HG03342 (cell line): ENCODE results near the gene WNT10A.
"Not testable (repeated sequence)": the region's sequence is repeated elsewhere in the genome, so short reads cannot be mapped to it uniquely, and the experiment has no call there.

Experiments
- ATAC-seq: cut with Tn5 transposase; IDR thresholded peaks from one replicate; pipeline ENCODE4 v1.9.1; 2021; ENCODE audit warnings: mild to moderate bottlenecking, moderate library complexity; ENCODE audit not compliant: unreplicated experiment

WNT10A gene

DNA sequence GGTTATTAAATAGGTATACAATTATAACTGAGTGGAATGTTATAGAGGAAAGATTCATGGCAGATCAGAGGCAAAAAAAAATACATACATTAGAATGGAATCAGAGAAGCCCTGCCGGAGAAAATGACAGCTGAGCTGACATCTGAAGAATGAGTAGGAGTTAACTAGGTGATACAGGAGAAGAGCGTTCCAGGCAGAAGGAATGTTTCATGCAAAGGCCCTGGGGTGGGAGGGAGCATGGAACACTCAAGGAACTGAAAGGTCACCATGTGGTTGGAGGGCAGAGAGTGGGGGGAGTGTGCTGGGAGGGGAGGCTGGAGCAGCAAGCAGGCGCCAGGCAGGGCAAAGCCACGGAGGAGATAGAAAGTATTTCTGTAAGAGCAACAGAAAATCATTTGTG, 47.2 kb downstream of the WNT10A start:
- no peak for ATAC-seq

GRCh38 chr2:218930488-218930887, 49.8 kb downstream of the WNT10A start:
- not testable (repeated sequence) for ATAC-seq

DNA sequence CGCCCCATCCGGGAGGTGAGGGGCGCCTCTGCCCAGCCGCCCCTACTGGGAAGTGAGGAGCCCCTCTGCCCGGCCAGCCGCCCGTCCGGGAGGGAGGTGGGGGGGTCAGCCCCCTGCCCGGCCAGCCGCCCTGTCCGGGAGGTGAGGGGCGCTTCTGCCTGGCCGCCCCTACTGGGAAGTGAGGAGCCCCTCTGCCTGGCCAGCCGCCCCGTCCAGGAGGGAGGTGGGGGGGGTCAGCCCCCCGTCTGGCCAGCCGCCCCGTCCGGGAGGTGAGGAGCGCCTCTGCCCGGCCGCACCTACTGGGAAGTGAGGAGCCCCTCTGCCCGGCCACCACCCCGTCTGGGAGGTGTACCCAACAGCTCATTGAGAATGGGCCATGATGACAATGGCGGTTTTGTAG, 51.1 kb downstream of the WNT10A start:
- ATAC-seq, result not testable (repeated sequence)
